Measurements from ENCODE around the gene C17orf107. TPM values are rescaled to one million over a fixed set of nuclear protein-coding genes. Genes with fewer than 3 reads are reported as not detected.

C17orf107 gene
- total RNA-seq, 1 donor from 2014 or later = 0.80 TPM

- Histone ChIP-seq H3K27ac (replicated peaks) (no peak overlapping the region), H3K36me3 (peaks cover 30% of the 10 kb centered on the region), H3K4me3 (no peak overlapping the region), H3K9me3 (replicated peaks) (no peaks in the 10 kb centered on the region), H3K4me1 (peaks cover 40% of the 10 kb centered on the region), H3K27me3 (ENCODE audit: low read depth) (no peaks in the 10 kb centered on the region)
- no peak for TF ChIP-seq CTCF (IDR thresholded peaks at IDR 0.05; ENCODE audit: borderline replicate concordance)
- intact Hi-C loops (cut with micrococcal nuclease) = no loop called here
- no peak for DNase-seq
Measured at GRCh38 chr17:4935650-4936049, 36.3 kb downstream of the C17orf107 start.

DNA sequence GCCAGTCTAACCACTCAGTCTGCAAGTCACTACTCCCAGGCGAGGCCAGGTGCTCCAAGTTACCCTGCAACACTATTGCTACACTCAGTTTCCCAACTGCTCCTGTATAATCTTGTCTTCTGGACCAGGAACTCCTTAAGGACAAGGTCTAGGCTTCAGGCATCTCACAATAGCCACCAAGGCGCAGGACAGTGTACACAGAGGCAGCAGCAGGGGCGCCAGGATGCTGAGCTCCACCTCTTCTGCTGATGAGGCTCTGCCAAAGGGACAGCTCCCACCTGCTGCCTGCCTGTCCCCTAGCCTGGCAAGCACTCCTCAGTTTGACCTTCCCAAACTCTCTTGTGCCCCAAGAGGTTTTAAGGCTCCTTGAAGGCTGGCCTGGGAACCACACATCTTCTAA lies 37.1 kb downstream of the C17orf107 start:
- Histone ChIP-seq H3K4me3 (no peak overlapping the region), H3K36me3 (peaks cover 30% of the 10 kb centered on the region), H3K9me3 (replicated peaks) (no peaks in the 10 kb centered on the region), H3K27me3 (ENCODE audit: low read depth) (no peaks in the 10 kb centered on the region), H3K27ac (replicated peaks) (no peak overlapping the region), H3K4me1 (peaks cover 48% of the 10 kb centered on the region)
- no peak for DNase-seq
- intact Hi-C loops (cut with micrococcal nuclease) = no loop called here
- TF ChIP-seq CTCF (IDR thresholded peaks at IDR 0.05; ENCODE audit: borderline replicate concordance) = no peak

DNA sequence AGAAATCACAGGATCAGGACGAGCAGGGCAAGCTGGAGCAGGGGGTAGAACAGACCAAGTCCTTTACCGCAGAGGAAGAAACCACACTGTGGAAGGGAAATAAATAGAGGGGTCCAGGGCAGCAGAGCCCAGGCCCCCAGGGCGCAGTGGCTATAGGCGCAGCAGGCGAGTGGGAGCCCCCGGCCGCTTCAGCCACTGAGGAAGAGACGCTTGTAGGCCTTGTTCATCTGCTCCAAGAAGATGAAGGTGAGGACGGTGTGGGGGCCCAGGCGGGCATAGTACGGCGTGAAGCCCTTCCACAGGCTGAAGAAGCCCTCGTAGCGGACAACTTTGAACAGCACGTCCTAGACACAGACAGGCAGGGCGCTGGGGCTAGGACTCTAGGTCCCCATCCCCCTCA lies 38.2 kb downstream of the C17orf107 start:
- peaks cover 39% of the 10 kb centered on the region for H3K36me3 ChIP-seq
- no peak overlapping the region for H3K4me3 ChIP-seq
- no peak for DNase-seq
- intact Hi-C loops (cut with micrococcal nuclease) = no loop called here
- H3K9me3 ChIP-seq (replicated peaks) = no peaks in the 10 kb centered on the region
- no peaks in the 10 kb centered on the region for H3K27me3 ChIP-seq (ENCODE audit: low read depth)
- no peak overlapping the region for H3K27ac ChIP-seq (replicated peaks)
- H3K4me1 ChIP-seq = peaks cover 57% of the 10 kb centered on the region
- no peak for TF ChIP-seq CTCF (IDR thresholded peaks at IDR 0.05; ENCODE audit: borderline replicate concordance)

DNA sequence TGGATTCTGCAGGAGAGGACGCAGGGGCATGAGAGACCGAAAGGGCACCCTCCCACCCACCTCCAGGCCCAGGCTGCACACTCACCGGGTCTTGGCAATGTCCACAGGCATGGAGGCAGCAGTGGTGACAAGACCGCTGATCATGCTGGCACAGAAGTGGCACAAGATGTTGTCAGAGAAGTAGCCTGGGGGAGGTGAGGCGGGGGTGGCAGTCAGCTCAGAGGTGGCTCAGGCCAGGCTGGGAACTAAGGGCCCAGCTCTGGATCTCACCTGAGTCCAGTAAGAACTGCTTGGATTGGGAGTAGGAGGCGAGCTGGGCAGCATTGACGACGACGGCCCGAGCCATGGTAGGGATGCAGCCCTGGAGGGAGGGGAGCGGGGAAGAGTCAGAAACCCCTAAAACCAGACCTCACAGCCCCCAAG lies 38.7 kb downstream of the C17orf107 start:
- no peak for DNase-seq
- TF ChIP-seq CTCF (IDR thresholded peaks at IDR 0.05; ENCODE audit: borderline replicate concordance) = no peak
- Histone ChIP-seq H3K4me3 (peak overlapping the region; percentile 84), H3K27me3 (ENCODE audit: low read depth) (no peaks in the 10 kb centered on the region), H3K4me1 (peaks cover 62% of the 10 kb centered on the region), H3K9me3 (replicated peaks) (no peaks in the 10 kb centered on the region), H3K27ac (replicated peaks) (peak overlapping the region; percentile 96), H3K36me3 (peaks cover 44% of the 10 kb centered on the region)
- intact Hi-C loops (cut with micrococcal nuclease) = no loop called here

- Histone ChIP-seq H3K4me1 (peaks cover 69% of the 10 kb centered on the region), H3K9me3 (replicated peaks) (no peaks in the 10 kb centered on the region), H3K27me3 (ENCODE audit: low read depth) (no peaks in the 10 kb centered on the region), H3K36me3 (peaks cover 52% of the 10 kb centered on the region), H3K4me3 (peak overlapping the region; percentile 84), H3K27ac (replicated peaks) (peak overlapping the region; percentile 96)
- DNase-seq = no peak
- TF ChIP-seq CTCF (IDR thresholded peaks at IDR 0.05; ENCODE audit: borderline replicate concordance) = no peak
- intact Hi-C loops (cut with micrococcal nuclease) = no loop called here
Measured at GRCh38 chr17:4938688-4939545, 39.6 kb downstream of the C17orf107 start.

Data from left ventricle myocardium inferior (tissue), 1 donor.